DMS153 treated with DMSO at 0.1 percent for 48 hours (cell line): ENCODE measurements around the gene UBXN7.
A peak's percentile ranks its signal among the peaks of the same experiment; 100 is the strongest.
"Not testable (repeated sequence)": the region's sequence is repeated elsewhere in the genome, so short reads cannot be mapped to it uniquely, and the experiment has no call there.

Source experiments
- DNase-seq: peaks from one replicate; lab custom pipeline; 2025; ENCODE audit not compliant: unreplicated experiment; lab: John Stamatoyannopoulos, UW

UBXN7 gene

GRCh38 chr3:196357905-196358304 is 74.3 kb downstream of the UBXN7 start:
- DNase-seq = no peak

GRCh38 chr3:196356556-196356955 is 75.7 kb downstream of the UBXN7 start:
- DNase-seq = no peak

- DNase-seq = no peak
Measured at GRCh38 chr3:196355668-196356067, 76.6 kb downstream of the UBXN7 start.

GRCh38 chr3:196354132-196354531 is 78.1 kb downstream of the UBXN7 start:
- no peak for DNase-seq

GRCh38 chr3:196351541-196351940 is 80.7 kb downstream of the UBXN7 start:
- no peak for DNase-seq

GRCh38 chr3:196350067-196350466 is 82.2 kb downstream of the UBXN7 start:
- no peak for DNase-seq

- no peak for DNase-seq
Measured at GRCh38 chr3:196348698-196349097, 83.5 kb downstream of the UBXN7 start.

GRCh38 chr3:196344663-196345062 is 87.6 kb downstream of the UBXN7 start:
- DNase-seq = no peak

- not testable (repeated sequence) for DNase-seq
Measured at GRCh38 chr3:196343917-196344316, 88.3 kb downstream of the UBXN7 start.

GRCh38 chr3:196341137-196341536 is 91.1 kb downstream of the UBXN7 start:
- no peak for DNase-seq

GRCh38 chr3:196340466-196340865 is 91.8 kb downstream of the UBXN7 start:
- DNase-seq = no peak

- no peak for DNase-seq
Measured at GRCh38 chr3:196339493-196340254, 92.6 kb downstream of the UBXN7 start.

GRCh38 chr3:196339044-196339443 is 93.2 kb downstream of the UBXN7 start:
- DNase-seq = no peak

GRCh38 chr3:196336319-196337145 is 95.7 kb downstream of the UBXN7 start:
- peak; percentile 81 for DNase-seq

GRCh38 chr3:196335503-196335948 is 96.7 kb downstream of the UBXN7 start:
- DNase-seq = no peak

- no peak for DNase-seq
Measured at GRCh38 chr3:196334982-196335381, 97.2 kb downstream of the UBXN7 start.

GRCh38 chr3:196332168-196332567 is 100.1 kb downstream of the UBXN7 start:
- DNase-seq = no peak

GRCh38 chr3:196327405-196327804 is 104.8 kb downstream of the UBXN7 start:
- no peak for DNase-seq

- DNase-seq = no peak
Measured at GRCh38 chr3:196326936-196327335, 105.3 kb downstream of the UBXN7 start.

GRCh38 chr3:196323691-196324090 is 108.5 kb downstream of the UBXN7 start:
- DNase-seq = no peak

- DNase-seq = no peak
Measured at GRCh38 chr3:196323016-196323415, 109.2 kb downstream of the UBXN7 start.

GRCh38 chr3:196321162-196321561 is 111.1 kb downstream of the UBXN7 start:
- no peak for DNase-seq
